Globus pallidus (tissue), 1 donor: ENCODE measurements around the gene P2RY2.
"Not testable (repeated sequence)": the region's sequence is repeated elsewhere in the genome, so short reads cannot be mapped to it uniquely, and the experiment has no call there.

ENCODE experiments used
- DNase-seq: peaks from one replicate; pipeline ENCODE4 v3.0.0-alpha.2; 2015; ENCODE audit warnings: low spot score

P2RY2 gene

DNA sequence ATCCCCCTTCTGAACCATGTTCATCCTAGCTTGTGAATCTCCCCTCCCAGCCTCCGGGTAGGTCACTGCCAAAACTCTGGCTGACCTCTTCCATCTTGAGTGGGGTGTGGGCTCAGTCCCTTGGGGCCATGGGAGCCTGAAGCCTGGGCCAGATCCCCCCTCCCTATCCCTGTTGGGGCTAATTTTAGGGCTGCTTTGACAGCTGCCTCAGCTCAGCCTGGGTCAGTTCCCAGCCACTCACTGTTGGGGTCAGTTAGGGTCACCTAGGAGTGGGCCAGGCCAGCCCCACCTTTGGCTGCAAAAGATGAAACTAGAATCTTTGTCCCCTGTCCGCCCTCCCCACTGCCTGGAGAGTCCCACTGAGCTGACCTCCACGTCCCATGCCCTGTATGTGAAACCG lies 29.8 kb upstream of the P2RY2 start:
- DNase-seq: no peak

- peak; percentile 56 for DNase-seq
Observed at GRCh38 chr11:73189315-73189714, 28.8 kb upstream of the P2RY2 start.

- no peak for DNase-seq
Observed at GRCh38 chr11:73189723-73190556, 28.1 kb upstream of the P2RY2 start.

GRCh38 chr11:73190557-73190885 lies 27.6 kb upstream of the P2RY2 start:
- no peak for DNase-seq

GRCh38 chr11:73191151-73191550 lies 26.9 kb upstream of the P2RY2 start:
- DNase-seq: no peak

- DNase-seq: no peak
Observed at GRCh38 chr11:73192272-73192671, 25.8 kb upstream of the P2RY2 start.

GRCh38 chr11:73193251-73194033 lies 24.6 kb upstream of the P2RY2 start:
- DNase-seq: no peak

GRCh38 chr11:73194034-73194507 lies 24.0 kb upstream of the P2RY2 start:
- DNase-seq: no peak

DNA sequence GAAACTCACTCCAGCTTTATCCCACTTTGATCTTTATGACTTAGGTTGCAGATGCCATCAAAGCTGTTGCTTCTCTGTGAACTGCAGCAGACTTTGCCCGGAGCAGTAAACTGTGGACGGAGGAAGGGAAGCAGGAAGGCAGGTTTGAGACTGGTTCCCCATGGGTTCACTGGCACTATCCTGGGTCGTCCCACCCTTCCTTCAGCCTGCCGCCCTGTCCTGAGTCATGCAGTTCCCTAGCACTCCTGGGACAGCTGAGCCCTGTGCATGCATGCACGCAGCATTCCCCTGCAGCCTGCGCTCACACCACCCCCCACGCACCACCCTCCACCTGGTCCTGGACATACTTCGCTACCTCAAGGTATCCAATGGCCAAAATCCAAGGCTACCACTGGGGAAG lies 23.5 kb upstream of the P2RY2 start:
- no peak for DNase-seq

- DNase-seq: no peak
Observed at GRCh38 chr11:73195191-73196007, 22.7 kb upstream of the P2RY2 start.

GRCh38 chr11:73196576-73196975 lies 21.5 kb upstream of the P2RY2 start:
- DNase-seq: no peak

GRCh38 chr11:73197348-73197747 lies 20.7 kb upstream of the P2RY2 start:
- DNase-seq: no peak

GRCh38 chr11:73197787-73198186 lies 20.3 kb upstream of the P2RY2 start:
- DNase-seq: not testable (repeated sequence)

DNA sequence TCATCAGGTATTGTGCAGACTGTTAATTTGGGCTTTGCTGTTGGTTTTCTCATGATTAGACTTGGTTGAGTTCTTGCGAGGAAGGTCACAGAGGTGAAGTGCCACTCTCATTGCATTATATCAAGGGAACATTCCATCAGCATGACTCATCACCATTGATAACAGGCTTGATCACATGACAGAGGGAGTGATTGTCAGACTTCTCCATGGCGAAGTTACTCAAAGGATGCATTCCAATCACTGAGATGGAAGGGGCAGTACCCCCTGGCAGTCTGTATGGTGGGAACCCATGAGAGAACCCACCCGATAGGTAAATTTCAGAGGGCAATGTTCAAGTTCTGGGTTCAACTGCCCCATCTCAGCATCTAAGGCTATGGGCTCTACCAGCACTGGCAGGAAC lies 19.4 kb upstream of the P2RY2 start:
- no peak for DNase-seq

DNA sequence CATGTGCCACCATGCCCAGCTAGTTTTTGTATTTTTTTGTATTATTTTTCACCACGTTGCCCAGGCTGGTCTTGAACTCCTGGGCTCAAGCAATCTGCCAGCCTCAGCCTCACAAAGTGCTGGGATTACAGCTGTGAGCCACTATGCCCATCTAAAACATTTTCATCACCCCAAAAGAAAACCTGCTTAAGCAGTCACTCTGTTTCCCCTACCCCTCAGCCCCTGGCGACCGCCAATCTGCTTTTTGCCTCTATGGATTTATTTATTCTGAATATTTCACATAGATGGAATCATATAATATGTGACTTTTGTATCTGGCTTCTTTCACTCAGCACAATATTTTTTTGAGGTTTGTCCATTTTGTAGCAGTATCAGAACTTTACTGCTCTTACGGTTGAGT lies 18.6 kb upstream of the P2RY2 start:
- DNase-seq: no peak

GRCh38 chr11:73200256-73200655 lies 17.8 kb upstream of the P2RY2 start:
- no peak for DNase-seq

DNA sequence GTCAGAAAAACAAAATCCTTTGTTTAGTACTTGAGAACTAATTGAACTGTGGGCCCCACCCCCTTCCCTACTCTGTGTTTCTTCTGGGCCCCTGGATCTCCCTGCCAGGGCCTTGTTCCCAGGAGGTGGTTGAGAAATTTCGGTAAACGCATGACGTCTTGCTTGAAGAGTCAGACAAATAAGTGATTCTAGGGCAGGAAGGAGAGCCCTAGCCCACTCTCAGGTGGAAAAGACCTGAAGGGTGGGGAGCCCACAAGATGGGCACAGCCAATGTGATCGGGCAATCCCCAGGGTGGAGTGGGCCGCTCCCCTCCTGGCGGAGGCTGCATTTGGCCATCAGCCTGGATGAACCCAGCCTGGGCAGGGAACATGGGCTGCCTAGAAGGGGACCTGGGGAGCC lies 16.8 kb upstream of the P2RY2 start:
- no peak for DNase-seq

DNA sequence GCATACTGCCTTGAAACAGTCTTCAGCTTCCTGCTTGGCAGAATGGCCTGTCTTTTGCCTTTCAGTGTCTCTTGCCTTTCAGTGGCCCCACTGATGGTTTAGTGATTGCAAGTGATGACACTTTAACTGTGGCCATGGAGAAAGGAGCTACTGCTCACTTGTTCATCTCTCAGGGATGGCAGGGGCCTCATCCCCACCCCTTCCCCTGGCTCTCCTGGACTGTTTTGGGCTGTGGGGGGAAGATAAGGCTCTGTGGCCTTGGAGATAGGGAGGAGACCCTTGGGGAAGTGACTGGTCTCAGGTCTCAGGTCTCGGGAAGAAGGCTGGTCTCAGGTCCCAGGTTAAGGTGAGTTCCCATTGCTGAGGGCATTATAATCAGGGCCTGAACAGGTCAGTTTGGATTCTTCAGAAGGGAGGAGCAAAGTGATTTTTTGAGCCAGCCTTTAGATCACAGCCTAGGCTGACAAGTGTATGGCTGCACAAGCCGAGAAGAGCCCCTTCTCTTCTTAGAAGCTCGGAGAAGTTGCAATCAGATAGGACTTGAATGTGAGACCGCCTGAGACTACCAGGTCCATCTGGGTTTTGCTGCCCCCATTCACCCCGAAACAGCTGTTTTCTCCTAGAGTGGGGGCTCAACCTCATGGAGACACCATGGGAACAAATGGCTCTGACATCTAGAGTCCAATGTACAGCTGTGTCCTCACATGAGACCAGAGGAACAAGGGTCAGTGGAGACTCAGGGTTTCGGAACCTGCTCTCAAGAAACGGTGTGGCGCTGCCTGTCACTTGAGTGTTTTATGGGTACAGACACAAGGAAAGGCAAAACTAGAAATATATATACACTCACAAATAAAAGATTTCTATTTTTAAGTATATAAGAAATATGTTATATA lies 15.9 kb upstream of the P2RY2 start:
- no peak for DNase-seq

DNA sequence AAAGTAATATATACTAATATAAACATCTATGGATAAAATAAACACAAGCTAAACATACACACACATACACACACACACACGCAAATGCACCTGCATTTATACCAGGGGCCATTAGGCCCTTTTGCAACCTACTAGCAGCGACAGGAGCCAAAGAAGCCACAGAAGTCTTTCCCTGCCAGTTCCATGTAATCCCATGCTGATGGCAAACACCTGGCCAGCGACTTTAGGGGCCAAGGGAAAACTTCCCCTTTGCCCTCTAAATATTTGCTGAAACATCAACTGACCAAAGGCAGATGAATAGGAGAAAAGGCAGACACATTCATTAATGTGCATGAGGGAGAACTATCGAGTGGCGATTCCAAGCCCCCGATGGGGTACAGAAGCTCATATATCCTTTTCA lies 14.8 kb upstream of the P2RY2 start:
- no peak for DNase-seq

GRCh38 chr11:73203790-73204189 lies 14.3 kb upstream of the P2RY2 start:
- DNase-seq: no peak

- peak; percentile 40 for DNase-seq
Observed at GRCh38 chr11:73204711-73205121, 13.4 kb upstream of the P2RY2 start.
